ENCODE data around the gene AGAP1.

DNA sequence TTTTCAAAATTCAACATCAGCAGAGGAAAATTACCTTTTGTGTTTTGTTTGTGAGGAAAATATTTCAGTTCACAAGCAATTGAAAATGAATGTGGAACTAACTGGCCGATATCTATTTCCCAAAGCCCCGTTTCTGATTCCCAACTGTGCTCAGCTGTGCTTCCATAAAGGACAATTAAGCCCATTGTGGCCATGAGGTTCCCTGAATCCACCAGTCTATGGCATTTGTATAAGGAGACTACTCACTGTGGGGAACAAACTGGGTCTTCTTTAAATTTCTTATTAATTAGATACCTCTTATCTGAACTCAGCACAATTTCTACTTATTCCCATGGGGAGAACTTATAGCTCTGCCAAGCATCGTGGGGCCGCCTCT lies 31.4 kb upstream of the AGAP1 start:
- no peak for TF ChIP-seq POLR2AphosphoS5 (IDR thresholded peaks at IDR 0.05; ENCODE audit: low read depth, low read length)
- no peak for TF ChIP-seq TAF1 (IDR thresholded peaks at IDR 0.05; ENCODE audit: borderline replicate concordance, low read depth, low read length)

Data from GM12892 (cell line).